HEK293T (cell line): ENCODE data around the gene LRRFIP1.

Experiments
- CTCF ChIA-PET: fragments of 350-600 bp; formaldehyde crosslinking; extraction: SDS; loops from one replicate; lab custom pipeline; 2021; ENCODE audit warnings: antibody characterized with exemption, inconsistent platforms; lab: Yijun Ruan, JAX
- POLR2A ChIA-PET: fragments of 350-600 bp; formaldehyde crosslinking; extraction: SDS; loops from one replicate; lab custom pipeline; 2020; ENCODE audit warnings: antibody characterized with exemption, inconsistent platforms; lab: Yijun Ruan, JAX
- DNase-seq: peaks from one replicate; pipeline ENCODE4 v3.0.0; 2012; ENCODE audit warnings: mixed read lengths; ENCODE audit errors: extremely low spot score
- ARNT ChIP-seq: fragments of 450-650 bp; IDR thresholded peaks from 2 replicates; pipeline ENCODE4 v1.6.1; 2017; ENCODE audit warnings: mild to moderate bottlenecking
- BHLHE40 ChIP-seq: fragments of 450-650 bp; IDR thresholded peaks from 2 replicates; pipeline ENCODE4 v1.6.1; 2016; ENCODE audit warnings: mild to moderate bottlenecking, moderate library complexity, borderline replicate concordance
- CTBP1 ChIP-seq: fragments of 450-650 bp; IDR thresholded peaks from 2 replicates; pipeline ENCODE4 v1.6.1; 2016; ENCODE audit warnings: borderline replicate concordance
- ELF4 ChIP-seq: fragments of 450-650 bp; IDR thresholded peaks from 2 replicates; pipeline ENCODE4 v1.6.1; 2017; ENCODE audit warnings: antibody characterized with exemption
- FOXA1 ChIP-seq: fragments of 450-650 bp; IDR thresholded peaks from 2 replicates; pipeline ENCODE4 v1.6.1; 2016; ENCODE audit warnings: mild to moderate bottlenecking
- FOXK2 ChIP-seq: fragments of 450-650 bp; IDR thresholded peaks from 2 replicates; pipeline ENCODE4 v1.6.1; 2016; ENCODE audit warnings: mild to moderate bottlenecking
- FOXM1 ChIP-seq: fragments of 450-650 bp; IDR thresholded peaks from 2 replicates; pipeline ENCODE4 v1.6.1; 2017; ENCODE audit warnings: mild to moderate bottlenecking, borderline replicate concordance
- HDGF ChIP-seq: fragments of 450-650 bp; IDR thresholded peaks from 2 replicates; pipeline ENCODE4 v1.6.1; 2017; ENCODE audit warnings: antibody characterized with exemption, borderline replicate concordance
- L3MBTL2 ChIP-seq: fragments of 450-650 bp; conservative IDR thresholded peaks from 2 replicates; pipeline ENCODE4 v1.6.1; 2016; ENCODE audit warnings: mild to moderate bottlenecking
- LEF1 ChIP-seq: fragments of 450-650 bp; IDR thresholded peaks from 2 replicates; pipeline ENCODE4 v1.6.1; 2017; ENCODE audit warnings: mild to moderate bottlenecking, borderline replicate concordance
- NFRKB ChIP-seq: fragments of 450-650 bp; IDR thresholded peaks from 2 replicates; pipeline ENCODE4 v1.6.1; 2016; ENCODE audit warnings: mild to moderate bottlenecking, moderate library complexity
- PKNOX1 ChIP-seq: fragments of 450-650 bp; IDR thresholded peaks from 2 replicates; pipeline ENCODE4 v1.6.1; 2016
- SP1 ChIP-seq: fragments of 450-650 bp; IDR thresholded peaks from 2 replicates; pipeline ENCODE4 v1.6.1; 2017
- SUZ12 ChIP-seq: fragments of 450-650 bp; IDR thresholded peaks from 2 replicates; pipeline ENCODE4 v1.6.1; 2016; ENCODE audit warnings: mild to moderate bottlenecking
- TARDBP ChIP-seq: fragments of 450-650 bp; IDR thresholded peaks from 2 replicates; pipeline ENCODE4 v1.6.1; 2016
- ZNF384 ChIP-seq: fragments of 450-650 bp; IDR thresholded peaks from 2 replicates; pipeline ENCODE4 v1.6.1; 2016

Gene LRRFIP1

GRCh38 chr2:237628247-237629187 lies 1.1 kb downstream of the LRRFIP1 start:
- TF ChIP-seq NFRKB (no peak), LEF1 (no peak), ZNF384 (no peak), TARDBP (no peak), L3MBTL2 (peak; percentile 31; the same call in 1 of the 2 replicates), SUZ12 (no peak), HDGF (no peak)
- POLR2A ChIA-PET, result no interaction called here
- CTCF ChIA-PET, result no interaction called here
- DNase-seq, result no peak

GRCh38 chr2:237629188-237629534 lies 1.8 kb downstream of the LRRFIP1 start:
- TF ChIP-seq HDGF (no peak), FOXA1 (no peak), TARDBP (no peak), BHLHE40 (no peak), FOXM1 (no peak), ELF4 (no peak), PKNOX1 (no peak), L3MBTL2 (no peak), SUZ12 (no peak), NFRKB (no peak), SP1 (no peak), CTBP1 (no peak), FOXK2 (no peak), ZNF384 (no peak), ARNT (no peak)
- ChIA-PET CTCF (no interaction called here), POLR2A (no interaction called here)
- no peak for DNase-seq

GRCh38 chr2:237629739-237630138 lies 2.4 kb downstream of the LRRFIP1 start:
- ChIA-PET POLR2A (no interaction called here), CTCF (interaction anchor here (1.6 kb wide), 1 partner anchor 48 kb away, joined by 3 read pairs; no protein-coding TSS in a partner anchor)
- no peak for DNase-seq
- TF ChIP-seq L3MBTL2, result no peak
- TF ChIP-seq ZNF384, result no peak
- TF ChIP-seq BHLHE40, result no peak

GRCh38 chr2:237630216-237631000 lies 3.0 kb downstream of the LRRFIP1 start:
- POLR2A ChIA-PET, result no interaction called here

GRCh38 chr2:237631007-237631785 lies 3.8 kb downstream of the LRRFIP1 start:
- ChIA-PET POLR2A (interaction anchor here (1.0 kb wide), 1 partner anchor 9 kb away, joined by 3 read pairs; no protein-coding TSS in a partner anchor), CTCF (interaction anchor here (0.6 to 1.6 kb wide), 2 partner anchors 50 to 93 kb away, joined by 3 read pairs; no protein-coding TSS in a partner anchor)
- no peak for DNase-seq
- TF ChIP-seq ARNT (no peak), CTBP1 (no peak), SUZ12 (no peak)

More at GRCh38 chr2:237630216-237631000, 3.0 kb downstream of the LRRFIP1 start:
- CTCF ChIA-PET, result interaction anchor here (0.6 to 1.6 kb wide), 2 partner anchors 49 to 93 kb away, joined by 3 read pairs; no protein-coding TSS in a partner anchor
- no peak for DNase-seq
- no peak for TF ChIP-seq FOXK2
- TF ChIP-seq SUZ12, result no peak
- TF ChIP-seq CTBP1, result no peak
- TF ChIP-seq LEF1, result no peak
- TF ChIP-seq ELF4, result no peak
- no peak for TF ChIP-seq FOXA1
- TF ChIP-seq NFRKB, result no peak
- no peak for TF ChIP-seq HDGF
- TF ChIP-seq BHLHE40, result no peak
- TF ChIP-seq ZNF384, result no peak
- no peak for TF ChIP-seq ARNT
- no peak for TF ChIP-seq SP1
- TF ChIP-seq PKNOX1, result no peak
- no peak for TF ChIP-seq TARDBP
- no peak for TF ChIP-seq L3MBTL2
- no peak for TF ChIP-seq FOXM1
